ENCODE results near the gene DOCK9. TPM values are rescaled to one million over a fixed set of nuclear protein-coding genes. Genes with fewer than 3 reads are reported as not detected.

The DOCK9 gene
- total RNA-seq, 1 experiment from 2014 or later, result 31.7 TPM

- BruUV-seq (replicated peaks), result no TSS peak
- no peak overlapping the region for H3K27ac ChIP-seq (ENCODE audit: low read length)
- ChIA-PET POLR2A (ENCODE audit: unreplicated experiment) (no interaction called here), CTCF (no interaction called here)
- no peaks in the 10 kb centered on the region for H3K36me3 ChIP-seq (ENCODE audit: low read depth, low read length)
- ATAC-seq (no peak), DNase-seq (no peak)
- no peaks in the 10 kb centered on the region for H3K79me2 ChIP-seq (ENCODE audit: low read length)
- no peaks in the 10 kb centered on the region for H4K20me1 ChIP-seq (ENCODE audit: low read length)
- peaks cover 21% of the 10 kb centered on the region for H3K4me1 ChIP-seq (ENCODE audit: insufficient read depth, low read length)
- no peaks in the 10 kb centered on the region for H3F3A ChIP-seq (ENCODE audit: low read length, unreplicated experiment)
- no peaks in the 10 kb centered on the region for H3K27me3 ChIP-seq (ENCODE audit: low read length)
- H3K9ac ChIP-seq (ENCODE audit: low read length), result no peak overlapping the region
- intact Hi-C loops (cut with micrococcal nuclease), result loop anchor here (5.0 kb wide), 1 partner anchor 72 kb away; the partner anchor contains the start of gene DOCK9
- TF ChIP-seq EZH2phosphoT487 (IDR thresholded peaks at IDR 0.05; ENCODE audit: borderline replicate concordance, low read length) (no peak), CTCF (conservative IDR thresholded peaks at IDR 0.05; ENCODE audit: low read depth, low read length) (no peak)
- H3K4me2 ChIP-seq (ENCODE audit: low read length), result no peak overlapping the region
- no peaks in the 10 kb centered on the region for H3K9me3 ChIP-seq (ENCODE audit: low read length)
- H2AFZ ChIP-seq (ENCODE audit: low read length), result no peak overlapping the region
- H3K4me3 ChIP-seq (ENCODE audit: low read length), result no peak overlapping the region
- H3K9me2 ChIP-seq (replicated peaks; ENCODE audit: low read length), result no peaks in the 10 kb centered on the region
Measured at GRCh38 chr13:98905199-98905598, 72.7 kb downstream of the DOCK9 start.

GRCh38 chr13:98900442-98900841 is 77.4 kb downstream of the DOCK9 start:
- H3F3A ChIP-seq (ENCODE audit: low read length, unreplicated experiment), result no peaks in the 10 kb centered on the region
- DNase-seq (peak; percentile 2), ATAC-seq (no peak)
- H3K79me2 ChIP-seq (ENCODE audit: low read length), result no peaks in the 10 kb centered on the region
- ChIA-PET CTCF (no interaction called here), POLR2A (ENCODE audit: unreplicated experiment) (no interaction called here)
- H3K27ac ChIP-seq (ENCODE audit: low read length), result no peak overlapping the region
- BruUV-seq (replicated peaks), result no TSS peak
- H3K9ac ChIP-seq (ENCODE audit: low read length), result no peak overlapping the region
- TF ChIP-seq EZH2 (IDR thresholded peaks at IDR 0.05; ENCODE audit: low read length, unreplicated experiment) (no peak), EZH2phosphoT487 (IDR thresholded peaks at IDR 0.05; ENCODE audit: borderline replicate concordance, low read length) (no peak), CTCF (conservative IDR thresholded peaks at IDR 0.05; ENCODE audit: low read depth, low read length) (no peak)
- no peaks in the 10 kb centered on the region for H3K9me2 ChIP-seq (replicated peaks; ENCODE audit: low read length)
- intact Hi-C loops (cut with micrococcal nuclease), result no loop called here
- no peaks in the 10 kb centered on the region for H3K27me3 ChIP-seq (ENCODE audit: low read length)
- no peaks in the 10 kb centered on the region for H4K20me1 ChIP-seq (ENCODE audit: low read length)
- H3K4me1 ChIP-seq (ENCODE audit: insufficient read depth, low read length), result no peaks in the 10 kb centered on the region
- H2AFZ ChIP-seq (ENCODE audit: low read length), result no peak overlapping the region
- no peaks in the 10 kb centered on the region for H3K36me3 ChIP-seq (ENCODE audit: low read depth, low read length)
- no peak overlapping the region for H3K4me3 ChIP-seq (ENCODE audit: low read length)
- H3K9me3 ChIP-seq (ENCODE audit: low read length), result no peaks in the 10 kb centered on the region
- H3K4me2 ChIP-seq (ENCODE audit: low read length), result no peak overlapping the region

GRCh38 chr13:98897706-98898105 is 80.2 kb downstream of the DOCK9 start:
- no peaks in the 10 kb centered on the region for H3K27me3 ChIP-seq (ENCODE audit: low read length)
- intact Hi-C loops (cut with micrococcal nuclease), result no loop called here
- H3K79me2 ChIP-seq (ENCODE audit: low read length), result no peaks in the 10 kb centered on the region
- H3K4me3 ChIP-seq (ENCODE audit: low read length), result no peak overlapping the region
- no peak for ATAC-seq
- no peaks in the 10 kb centered on the region for H3F3A ChIP-seq (ENCODE audit: low read length, unreplicated experiment)
- H3K27ac ChIP-seq (ENCODE audit: low read length), result no peak overlapping the region
- H3K9me2 ChIP-seq (replicated peaks; ENCODE audit: low read length), result no peaks in the 10 kb centered on the region
- no peaks in the 10 kb centered on the region for H3K9me3 ChIP-seq (ENCODE audit: low read length)
- ChIA-PET CTCF (no interaction called here), POLR2A (ENCODE audit: unreplicated experiment) (no interaction called here)
- no peak overlapping the region for H3K9ac ChIP-seq (ENCODE audit: low read length)
- no peak overlapping the region for H3K4me2 ChIP-seq (ENCODE audit: low read length)
- no peak for DNase-seq
- H3K4me1 ChIP-seq (ENCODE audit: insufficient read depth, low read length), result no peaks in the 10 kb centered on the region
- no peak overlapping the region for H2AFZ ChIP-seq (ENCODE audit: low read length)
- no TSS peak for BruUV-seq (replicated peaks)
- H3K36me3 ChIP-seq (ENCODE audit: low read depth, low read length), result no peaks in the 10 kb centered on the region
- TF ChIP-seq EZH2phosphoT487 (IDR thresholded peaks at IDR 0.05; ENCODE audit: borderline replicate concordance, low read length) (no peak), EZH2 (IDR thresholded peaks at IDR 0.05; ENCODE audit: low read length, unreplicated experiment) (no peak), CTCF (conservative IDR thresholded peaks at IDR 0.05; ENCODE audit: low read depth, low read length) (no peak)
- no peaks in the 10 kb centered on the region for H4K20me1 ChIP-seq (ENCODE audit: low read length)
